Right forelimb (tissue), 1 donor: ENCODE results near the gene OXCT1.
"Not testable (repeated sequence)": the region's sequence is repeated elsewhere in the genome, so short reads cannot be mapped to it uniquely, and the experiment has no call there.

Source experiments
- DNase-seq: peaks from one replicate; pipeline ENCODE4 v3.0.0-alpha.2; 2018

OXCT1 gene

DNA sequence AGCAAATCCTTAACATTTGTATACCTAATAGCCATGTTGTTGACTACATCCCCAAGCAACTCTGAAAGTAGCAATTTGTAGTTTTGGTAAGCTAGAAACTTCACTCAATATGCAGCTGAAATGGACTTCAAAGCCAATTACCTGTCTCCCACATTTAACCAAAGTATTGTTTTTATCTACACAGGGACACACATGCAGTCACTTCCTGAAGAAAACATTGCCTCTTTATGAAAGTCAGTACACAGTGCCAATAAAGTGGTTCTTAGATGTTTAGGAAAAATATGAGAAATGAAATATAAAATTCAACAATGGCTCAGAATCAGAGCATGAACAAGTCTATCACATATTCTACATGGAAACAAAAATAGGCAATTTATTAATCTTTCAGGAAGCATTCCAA is 49.2 kb downstream of the OXCT1 start:
- no peak for DNase-seq

DNA sequence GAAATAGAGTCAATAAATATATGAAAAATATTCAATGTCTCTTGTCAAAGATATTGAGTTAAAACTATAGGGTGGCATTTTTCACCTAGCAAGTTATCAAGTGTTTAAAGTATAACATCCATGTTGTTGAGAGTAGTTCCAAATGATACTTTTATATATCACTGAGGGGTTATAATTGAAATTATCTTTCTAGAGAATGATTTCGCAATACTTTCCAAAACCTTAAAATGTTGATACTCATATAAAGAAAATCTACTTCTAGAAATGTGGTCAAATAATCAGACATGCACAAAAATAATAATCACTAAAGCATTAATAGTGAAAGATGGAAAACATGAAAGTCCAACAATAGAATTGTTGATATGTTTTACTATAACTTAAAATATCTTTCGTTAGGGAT is 50.1 kb downstream of the OXCT1 start:
- DNase-seq = no peak

DNA sequence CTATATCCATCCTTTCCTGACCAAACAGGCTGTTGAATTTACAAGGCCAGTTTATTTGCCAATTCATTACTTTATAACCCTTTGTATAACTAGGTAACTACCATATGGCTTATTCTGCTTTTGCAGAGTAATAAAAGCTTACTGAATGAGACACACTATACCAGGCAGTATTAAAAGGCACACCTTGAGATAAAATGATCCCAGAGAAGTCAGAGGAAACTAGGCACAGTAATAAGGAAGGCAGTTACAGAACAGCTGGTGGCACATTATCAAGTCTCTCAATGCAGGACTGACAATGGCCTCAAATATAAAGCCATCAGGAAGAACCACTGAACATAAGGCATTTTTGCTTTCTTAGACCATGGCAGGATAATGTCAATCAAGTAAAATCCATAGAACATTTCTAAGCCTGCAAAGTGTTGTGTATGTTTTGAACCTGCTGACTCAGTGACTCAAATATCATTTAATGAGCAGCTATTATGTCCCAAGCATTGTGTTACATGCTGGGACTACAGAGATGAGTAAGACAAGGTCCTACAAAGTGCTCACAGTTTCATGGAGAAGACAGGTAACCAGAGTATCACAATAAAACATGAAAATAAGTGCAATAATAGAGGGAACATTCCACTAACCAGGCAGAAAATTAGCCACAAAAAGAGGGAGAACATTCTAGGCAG is 52.5 kb downstream of the OXCT1 start:
- DNase-seq = no peak

DNA sequence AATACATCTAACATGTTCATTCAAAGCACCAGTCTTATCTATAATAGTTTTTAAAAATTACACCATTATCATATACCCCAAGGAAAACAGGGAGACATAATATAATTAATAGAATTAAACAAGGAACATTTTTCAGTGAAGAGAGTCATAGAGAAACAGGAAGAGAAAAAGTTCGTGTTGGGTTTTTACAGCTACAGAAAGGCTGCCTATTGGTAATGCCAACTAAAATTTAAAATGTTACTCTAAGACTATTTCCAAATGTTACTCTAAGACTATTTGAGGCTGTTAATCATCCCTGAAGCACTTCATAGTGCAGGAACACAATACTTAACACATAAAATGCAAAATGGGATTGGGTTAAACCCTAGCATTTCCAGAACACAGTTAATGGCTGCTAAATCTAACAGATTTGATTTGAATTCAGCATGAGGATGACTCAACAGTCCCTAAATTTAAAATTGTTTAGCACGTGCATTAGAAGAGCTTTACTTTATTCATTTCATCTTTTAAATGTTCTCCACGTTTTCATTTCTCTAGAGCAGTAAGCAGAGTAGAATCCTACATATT is 54.5 kb downstream of the OXCT1 start:
- no peak for DNase-seq

DNA sequence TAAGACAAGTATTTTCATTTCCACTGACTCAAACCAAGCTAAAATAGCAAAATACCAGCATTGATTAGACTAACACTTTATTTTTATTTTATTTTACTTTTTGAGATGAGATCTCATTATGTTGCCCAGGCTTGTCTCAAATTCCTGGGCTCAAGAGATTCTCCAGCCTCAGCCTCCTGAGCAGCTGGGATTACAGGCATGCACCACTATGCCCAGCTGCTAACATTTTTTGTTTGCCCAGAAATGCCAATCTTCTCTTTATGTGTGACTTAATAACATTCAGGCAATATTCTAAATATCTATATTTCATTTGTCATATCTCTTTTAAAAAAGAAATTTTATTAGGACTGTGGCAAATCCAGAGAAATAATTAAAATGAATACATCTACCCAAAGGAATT is 55.0 kb downstream of the OXCT1 start:
- DNase-seq = no peak

DNA sequence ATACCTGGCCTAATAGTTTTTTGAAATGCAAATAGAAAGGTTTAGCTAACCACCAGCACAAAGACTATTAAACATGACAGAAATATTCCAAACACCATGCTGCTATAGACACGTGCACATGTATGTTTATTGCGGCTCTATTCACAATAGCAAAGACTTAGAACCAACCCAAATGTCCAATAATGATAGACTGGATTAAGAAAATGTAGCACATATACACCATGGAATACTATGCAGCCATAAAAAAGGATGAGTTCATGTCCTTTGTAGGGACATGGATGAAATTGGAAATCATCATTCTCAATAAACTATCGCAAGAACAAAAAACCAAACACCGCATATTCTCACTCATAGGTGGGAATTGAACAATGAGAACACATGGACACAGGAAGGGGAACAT is 55.9 kb downstream of the OXCT1 start:
- DNase-seq = not testable (repeated sequence)

DNA sequence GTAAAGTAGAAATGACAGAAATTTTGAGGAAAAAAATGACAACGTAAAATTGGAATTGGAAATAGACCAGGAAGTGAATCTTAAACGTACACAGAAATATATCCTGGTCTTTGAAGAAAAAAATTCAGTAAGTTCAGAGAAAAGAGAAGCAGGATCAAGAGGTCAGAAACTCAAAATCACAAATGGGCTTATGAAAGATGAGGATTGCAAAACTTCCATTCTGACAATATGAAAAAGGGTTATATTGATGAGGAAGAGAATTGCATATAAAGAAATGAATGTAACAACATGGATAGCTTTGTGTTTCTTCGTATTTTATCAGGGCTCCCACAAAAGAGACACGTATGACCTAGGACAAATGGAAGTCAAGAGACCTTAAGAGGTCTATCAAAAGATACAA is 58.1 kb downstream of the OXCT1 start:
- no peak for DNase-seq

DNA sequence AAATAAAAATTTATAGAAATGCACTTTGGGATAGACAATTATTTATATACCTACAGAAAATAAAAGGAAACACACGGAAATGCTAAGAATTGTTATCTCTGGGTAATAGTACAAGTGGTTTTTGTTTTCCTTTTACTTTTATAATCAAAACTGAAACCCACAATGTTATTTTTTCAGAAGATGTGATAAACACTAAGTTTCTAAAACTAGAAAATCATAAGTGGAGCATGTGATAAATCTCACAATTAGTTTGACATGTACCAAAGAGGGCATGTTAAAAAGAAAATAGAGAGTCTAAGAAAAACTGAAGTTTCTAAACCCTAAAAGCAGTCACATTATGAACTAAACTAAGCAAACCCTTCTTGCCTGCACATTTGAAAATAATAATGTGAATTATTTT is 61.1 kb downstream of the OXCT1 start:
- no peak for DNase-seq

DNA sequence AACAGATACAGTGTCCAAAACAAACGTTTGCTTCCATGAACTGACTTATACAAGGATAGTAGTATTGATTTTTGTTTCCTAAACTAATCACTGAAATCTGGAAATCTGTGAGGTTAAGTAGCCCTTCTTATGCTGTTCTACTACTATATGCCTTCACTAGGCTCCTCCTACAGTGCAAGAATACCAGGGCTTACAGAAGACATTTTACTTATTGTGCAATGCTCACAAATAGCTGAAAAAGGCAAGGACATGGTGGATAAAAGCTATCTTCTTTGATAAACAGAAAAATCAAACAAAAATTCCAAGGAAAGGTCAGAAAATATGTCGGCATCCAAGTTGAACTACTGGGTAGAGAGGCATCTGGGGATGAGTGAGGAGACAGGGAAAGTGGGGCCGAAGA is 61.9 kb downstream of the OXCT1 start:
- no peak for DNase-seq

DNA sequence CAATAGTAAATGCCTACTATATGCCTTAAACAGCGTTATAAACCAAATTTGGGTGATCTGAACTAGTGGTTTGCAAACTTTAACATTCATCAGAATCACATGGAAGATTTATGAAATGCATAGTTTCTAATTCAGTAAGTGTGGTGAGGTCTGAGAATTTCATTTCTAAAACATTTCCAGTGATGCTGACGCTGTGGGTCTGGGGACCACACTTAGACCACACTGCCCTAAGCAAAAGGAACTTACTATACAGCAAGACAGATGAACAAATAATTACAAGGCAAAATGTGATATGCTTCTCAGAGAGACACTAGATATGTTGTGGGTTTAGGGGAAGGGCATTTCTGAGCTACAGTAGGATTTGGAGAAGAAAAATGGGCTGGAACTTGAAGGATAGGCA is 72.6 kb downstream of the OXCT1 start:
- DNase-seq = no peak

DNA sequence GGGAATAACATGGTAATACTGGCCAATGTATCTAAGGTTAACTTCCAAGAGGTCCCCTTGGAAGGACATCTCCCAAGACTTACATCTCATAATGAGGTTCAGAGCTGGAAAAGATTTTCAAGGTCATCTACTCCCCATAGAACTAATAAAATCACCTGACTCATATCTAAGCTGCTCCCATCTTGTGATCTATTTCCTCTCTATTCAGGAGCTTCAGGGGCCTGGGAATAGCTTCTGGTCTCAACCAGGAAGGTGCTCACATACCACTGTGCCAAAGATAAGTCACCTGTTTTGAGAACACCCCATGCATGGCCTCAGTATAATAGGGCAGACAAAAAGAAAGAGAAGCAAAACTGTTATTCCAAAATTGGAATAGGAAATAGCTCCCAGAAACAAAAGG is 74.2 kb downstream of the OXCT1 start:
- no peak for DNase-seq

DNA sequence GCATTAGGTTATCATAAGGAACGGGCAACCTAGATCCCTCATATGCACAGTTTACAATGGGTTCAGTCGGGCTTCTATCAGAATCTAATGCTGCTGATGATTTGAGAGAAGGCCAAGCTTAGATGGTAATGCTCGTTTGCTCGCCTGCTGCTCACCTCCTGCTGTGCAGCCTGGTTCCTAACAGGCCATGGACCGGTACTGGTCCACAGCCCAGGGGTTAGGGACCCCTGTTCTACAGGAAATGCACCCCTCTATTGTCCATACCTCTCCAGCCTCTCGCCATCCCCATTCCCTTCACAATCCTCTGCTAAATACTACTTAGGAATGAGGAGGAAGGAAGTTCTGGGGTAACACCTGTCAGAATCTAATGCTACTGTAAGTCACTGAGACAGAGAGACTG is 75.1 kb downstream of the OXCT1 start:
- no peak for DNase-seq

DNA sequence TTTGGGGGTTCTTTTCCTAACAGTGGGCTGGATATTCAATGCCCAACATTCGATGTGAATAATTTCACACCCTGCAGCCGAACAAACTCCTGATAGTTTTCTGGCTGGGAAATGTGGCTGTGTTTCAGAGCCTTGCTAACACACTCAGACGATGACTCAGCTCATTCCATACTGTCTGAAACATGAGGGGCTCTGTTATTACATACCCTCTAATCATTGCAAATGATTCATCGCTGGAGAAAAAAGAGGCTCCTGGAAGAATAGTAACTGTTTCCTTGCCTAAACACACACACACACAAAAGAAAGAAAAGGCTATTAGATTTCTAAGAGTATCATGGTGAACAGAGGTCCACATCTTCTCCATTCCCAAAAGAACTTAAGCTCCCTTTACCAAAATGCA is 75.8 kb downstream of the OXCT1 start:
- no peak for DNase-seq

DNA sequence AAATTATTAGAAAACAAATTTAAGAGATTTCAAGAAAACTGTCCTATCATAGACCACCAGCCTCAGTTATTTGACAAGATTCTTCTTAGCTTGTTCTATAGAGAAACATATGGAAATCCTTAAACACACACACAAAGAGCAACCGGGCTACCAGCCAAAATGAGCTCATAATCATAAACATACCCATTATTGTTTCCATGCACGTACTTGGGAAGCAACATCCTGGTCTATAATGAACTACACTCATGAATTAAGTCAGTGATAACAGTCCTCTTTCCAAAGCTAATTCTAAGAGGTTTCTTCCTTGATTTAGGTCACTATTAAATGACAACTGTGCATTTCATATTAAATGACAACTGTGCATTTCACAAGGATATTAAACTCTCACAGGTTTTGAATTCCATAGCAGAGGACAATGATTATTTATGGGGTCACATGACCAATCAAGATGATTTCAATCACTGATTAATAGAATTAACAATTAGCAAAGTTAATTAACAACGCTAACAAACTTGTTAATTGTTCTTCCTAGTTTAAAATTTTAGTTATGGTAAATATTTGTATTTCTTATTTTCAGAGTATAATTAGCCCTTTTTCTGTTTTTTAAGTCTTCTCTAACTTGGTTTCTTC is 77.0 kb downstream of the OXCT1 start:
- DNase-seq = peak; percentile 66

DNA sequence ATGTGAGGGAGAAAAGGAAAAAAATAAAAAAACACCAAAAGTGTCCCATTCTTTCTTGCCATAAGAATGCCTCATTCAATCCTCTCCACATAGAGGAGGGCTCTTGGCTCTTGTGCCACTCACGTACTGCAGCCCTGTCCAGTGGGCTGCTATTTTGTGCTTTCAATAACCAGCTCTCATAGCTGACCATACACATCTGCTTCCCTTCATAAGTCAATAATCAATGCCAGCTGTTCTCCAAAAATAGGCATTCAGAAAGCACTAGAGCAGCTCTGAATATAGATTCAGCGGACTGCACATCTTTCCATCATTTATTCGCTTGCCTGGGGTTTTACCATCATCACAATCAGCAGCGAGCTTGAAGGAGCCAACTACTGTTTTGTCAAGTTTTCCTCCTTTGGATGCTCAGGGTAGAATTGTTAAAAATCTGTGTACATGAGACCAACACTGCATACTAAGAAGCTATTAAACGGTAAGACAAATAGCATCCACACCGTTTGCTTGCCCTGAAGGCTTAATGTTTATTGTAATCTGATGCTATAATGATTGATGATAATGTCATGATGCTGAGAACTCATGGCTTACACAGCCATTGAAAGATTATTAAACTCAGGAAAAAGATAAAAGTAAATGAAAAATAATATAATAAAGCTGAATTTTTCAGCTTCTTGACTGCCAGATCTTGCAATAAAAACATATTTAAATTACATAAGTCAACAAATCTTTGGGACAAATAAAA is 80.0 kb downstream of the OXCT1 start:
- DNase-seq = peak; percentile 43

DNA sequence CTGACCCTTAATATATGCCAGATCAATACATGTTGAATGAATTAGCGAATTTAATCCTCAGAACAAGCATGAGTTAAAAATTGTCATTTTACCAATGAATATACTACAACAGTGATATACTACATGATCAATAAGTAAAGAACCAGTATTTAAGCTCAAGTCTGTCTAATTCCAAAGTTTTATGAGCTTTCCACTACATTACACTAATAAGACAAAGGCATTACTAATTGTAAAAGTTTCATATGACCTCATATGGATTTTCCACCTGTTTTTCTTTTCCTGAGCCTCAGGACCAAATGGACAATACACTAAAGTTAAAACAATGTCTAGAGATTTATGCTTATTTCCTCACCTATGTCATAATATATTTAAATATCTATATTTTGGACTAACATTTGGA is 80.8 kb downstream of the OXCT1 start:
- no peak for DNase-seq

DNA sequence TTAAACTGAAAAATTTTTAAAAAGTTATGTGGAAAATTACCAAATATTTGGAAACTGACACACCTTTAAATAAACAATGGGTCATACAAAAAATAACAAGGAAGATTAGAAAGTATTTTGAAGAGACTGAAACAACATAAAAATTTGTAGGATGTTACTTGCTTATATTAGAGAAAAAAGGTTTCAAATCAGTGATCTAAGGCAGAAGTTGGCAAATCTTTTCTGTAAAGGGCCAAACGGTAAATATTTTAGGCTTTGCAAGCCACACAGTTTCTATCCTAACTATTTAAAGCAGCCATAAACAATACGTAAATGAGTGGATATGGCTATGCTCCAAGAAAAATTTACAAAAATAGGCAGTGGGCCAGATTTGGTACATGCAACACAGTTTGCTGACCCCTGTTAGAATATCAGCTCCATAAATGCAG is 81.3 kb downstream of the OXCT1 start:
- no peak for DNase-seq

DNA sequence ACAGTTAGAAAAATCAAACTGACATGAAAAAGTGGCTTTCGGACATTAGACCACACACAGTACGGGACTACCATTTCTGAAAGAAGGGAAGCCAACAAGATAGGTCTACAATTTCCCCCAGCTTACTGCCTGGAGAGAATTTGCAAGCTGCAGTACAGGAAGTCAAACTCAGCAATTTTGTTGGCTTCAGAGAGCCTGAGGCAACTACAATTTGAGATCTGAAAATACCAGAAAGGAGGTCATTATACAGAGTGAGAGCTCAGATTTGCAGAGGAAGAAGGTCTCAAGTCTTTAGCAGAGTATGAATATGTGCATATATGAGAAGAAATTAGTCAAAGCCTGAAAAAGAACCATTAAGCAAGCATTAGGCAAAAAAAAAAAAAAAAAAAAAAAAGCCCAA is 83.0 kb downstream of the OXCT1 start:
- no peak for DNase-seq

DNA sequence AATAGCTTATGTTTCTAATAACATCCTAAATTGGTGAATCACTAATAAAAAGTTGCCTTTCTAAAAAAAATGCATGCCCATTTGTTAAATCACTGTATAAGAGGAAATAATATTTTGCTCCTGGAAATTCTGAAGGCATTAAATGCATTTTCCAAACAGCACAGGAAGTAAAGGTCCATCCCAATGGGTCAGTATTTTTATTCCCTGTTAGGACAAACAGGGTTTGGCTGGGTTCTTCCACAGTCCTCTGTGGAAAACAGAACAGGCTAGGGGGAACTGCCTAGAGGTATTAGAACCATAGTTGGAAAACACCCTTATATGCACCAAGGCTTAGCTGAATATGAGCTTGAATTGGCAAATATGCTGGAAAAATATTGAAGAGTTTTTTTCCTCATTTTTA is 85.2 kb downstream of the OXCT1 start:
- no peak for DNase-seq

DNA sequence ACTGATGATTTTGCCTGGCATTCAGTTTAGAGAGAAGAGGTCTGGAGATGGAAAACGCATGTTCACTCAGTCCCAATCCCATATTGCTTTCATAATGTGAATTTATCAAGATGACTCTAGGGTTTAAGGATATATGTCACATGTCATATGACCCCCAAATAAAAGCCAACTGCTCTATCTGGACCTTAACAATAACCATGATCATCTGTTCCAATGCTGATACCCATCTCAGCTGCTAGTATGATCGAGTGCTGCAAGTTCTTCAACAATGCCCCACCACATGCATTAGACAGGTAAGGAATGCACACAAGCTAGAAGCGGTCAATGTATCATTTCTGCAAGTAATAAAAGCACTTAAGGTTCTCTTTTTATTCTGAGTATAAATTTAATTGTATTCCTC is 91.8 kb downstream of the OXCT1 start:
- DNase-seq = no peak

DNA sequence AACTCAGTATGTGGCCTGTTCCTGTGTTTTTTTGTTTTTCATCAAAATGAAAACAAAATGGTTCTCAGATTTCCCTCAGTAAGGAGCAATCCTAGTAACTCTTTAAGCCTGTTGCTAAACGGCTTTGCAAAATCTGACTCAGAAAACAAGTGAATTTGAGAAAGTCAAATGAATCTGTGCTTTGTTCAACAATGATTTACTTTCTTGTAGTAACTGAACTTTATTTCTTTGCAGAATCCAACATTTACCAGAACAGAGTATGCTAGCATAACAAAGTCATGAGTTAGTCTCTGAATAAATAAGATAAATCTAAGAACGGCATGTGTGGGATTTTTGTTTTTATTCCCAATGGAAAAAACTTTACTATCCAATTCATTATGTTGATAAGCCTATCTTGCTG is 93.8 kb downstream of the OXCT1 start:
- no peak for DNase-seq

DNA sequence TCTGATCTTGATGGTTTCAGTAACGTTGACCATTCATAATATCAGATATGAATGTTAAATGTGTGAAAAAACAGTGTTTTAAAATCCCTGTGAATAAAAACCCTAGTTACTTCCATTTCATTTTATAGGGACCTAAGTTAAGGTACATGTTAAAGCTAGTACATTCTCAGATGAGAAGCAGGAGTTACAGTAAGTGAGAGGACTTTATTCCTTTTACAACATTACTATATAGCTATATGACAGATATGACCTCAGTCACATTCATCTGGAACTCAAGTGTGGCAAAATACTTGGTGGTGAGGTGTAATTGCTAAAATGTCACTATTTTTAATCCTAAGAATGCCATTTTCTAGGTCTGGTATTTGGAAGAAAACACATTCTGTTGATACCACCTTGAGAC is 96.4 kb downstream of the OXCT1 start:
- DNase-seq = no peak

DNA sequence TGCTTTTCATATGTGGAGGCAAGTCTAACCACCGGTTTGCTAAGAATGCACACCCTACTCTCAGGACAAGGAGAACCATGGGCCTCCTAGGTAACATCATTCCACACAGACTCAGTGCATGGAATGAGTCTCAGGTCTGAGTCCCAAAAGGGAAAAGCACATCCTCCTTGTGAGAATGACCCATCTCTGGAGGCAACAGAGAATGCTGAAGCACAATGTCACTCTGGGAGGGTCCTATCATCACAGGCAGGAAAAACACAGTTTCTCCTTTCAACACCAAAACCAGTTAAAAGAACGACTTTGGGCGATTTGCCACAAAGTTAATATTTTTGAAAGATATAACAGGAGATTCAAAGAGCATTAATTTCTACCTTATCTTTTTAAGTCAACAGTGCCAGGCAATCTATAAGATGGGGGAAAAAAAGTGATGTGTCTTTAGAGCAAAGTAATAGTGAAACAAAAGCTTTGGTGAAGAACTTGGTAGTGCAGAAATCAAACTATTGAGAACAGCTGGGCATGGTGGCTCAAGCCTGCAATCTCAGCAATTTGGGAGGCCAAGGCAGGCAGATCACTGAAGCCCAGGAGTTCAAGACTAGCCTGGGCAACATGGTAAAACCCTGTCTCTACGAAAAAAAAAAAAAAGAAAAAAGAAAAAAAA is 97.3 kb downstream of the OXCT1 start:
- no peak for DNase-seq

DNA sequence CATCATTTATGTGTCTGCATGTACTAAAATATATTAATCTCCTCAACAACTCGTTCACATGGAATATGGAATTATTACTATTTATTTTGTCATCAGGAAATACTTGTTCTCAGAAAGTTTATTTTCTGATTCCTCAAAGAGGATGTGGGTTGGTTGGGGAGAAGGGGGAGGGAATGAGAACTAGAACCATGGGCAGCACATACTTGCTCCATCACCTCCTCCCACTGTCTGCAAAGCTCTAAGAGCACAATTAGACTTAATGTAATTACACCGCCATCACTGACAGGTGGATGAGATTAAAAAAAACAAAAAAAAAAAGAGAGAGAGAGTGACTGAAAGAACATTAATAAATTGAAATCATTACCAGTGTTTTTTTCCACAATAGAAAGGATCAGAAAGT is 98.2 kb downstream of the OXCT1 start:
- no peak for DNase-seq
